Epithelial cell of proximal tubule (primary cell): Measurements from ENCODE around the gene RIOX2. TPM values are rescaled to one million over a fixed set of nuclear protein-coding genes. Genes with fewer than 3 reads are reported as not detected.

Experiments used
- DNase-seq: peaks from one replicate; pipeline ENCODE4 v3.0.0-alpha.2; 2011; ENCODE audit warnings: low read depth
- H3K4me3 ChIP-seq: 2 replicates; pipeline ENCODE4 v1.5.1; 2011; ENCODE audit warnings: low read depth, mild to moderate bottlenecking, low read length
- total RNA-seq: library from RNA; depleted of rRNA; stranded (reverse); fragments of >200 nt; gene quantifications from 2 replicates; pipeline ENCODE4 v1.2.3, GENCODE V29; 2015
- TF ChIP-seq, protein P1 (sequence below): conservative IDR thresholded peaks from 2 replicates; pipeline ENCODE4 v1.5.1; 2012; ENCODE audit warnings: low read depth, mild to moderate bottlenecking, low read length

RIOX2 gene
- total RNA-seq, 1 donor from 2014 or later: 15.6 TPM

DNA sequence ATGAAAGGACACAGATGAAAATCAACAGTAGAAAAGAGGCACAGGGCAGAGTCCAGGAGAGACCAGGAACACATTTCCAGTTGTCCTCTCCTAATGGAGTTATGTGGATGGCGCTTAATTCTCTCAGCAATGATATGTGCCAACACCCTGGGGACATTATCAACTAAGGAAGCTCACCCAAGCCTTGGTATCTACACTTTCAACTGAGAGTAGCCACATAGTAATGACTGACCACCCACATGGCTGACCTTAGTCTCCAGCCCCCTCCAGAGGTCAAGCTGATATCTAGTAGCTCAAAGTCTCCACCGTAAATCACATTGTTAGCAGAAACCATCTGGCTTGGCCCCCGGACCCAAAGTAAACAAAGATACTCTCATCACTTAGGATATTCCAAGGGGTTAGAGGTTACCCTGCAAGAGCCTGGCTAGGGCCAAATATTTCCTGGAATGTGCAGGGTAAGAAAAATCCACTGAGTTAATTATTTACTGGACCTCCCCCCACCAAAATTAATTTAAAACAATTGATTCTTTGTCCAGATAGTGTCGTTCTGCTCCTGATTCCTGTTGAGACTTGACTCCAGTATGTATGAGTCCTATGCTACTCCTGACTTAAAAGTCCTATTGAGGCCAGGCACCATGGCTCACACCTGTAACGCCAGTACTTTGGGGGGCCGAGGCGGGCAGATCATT is 38.1 kb upstream of the RIOX2 start:
- H3K4me3 ChIP-seq: no peak overlapping the region
- TF ChIP-seq, protein P1, sequence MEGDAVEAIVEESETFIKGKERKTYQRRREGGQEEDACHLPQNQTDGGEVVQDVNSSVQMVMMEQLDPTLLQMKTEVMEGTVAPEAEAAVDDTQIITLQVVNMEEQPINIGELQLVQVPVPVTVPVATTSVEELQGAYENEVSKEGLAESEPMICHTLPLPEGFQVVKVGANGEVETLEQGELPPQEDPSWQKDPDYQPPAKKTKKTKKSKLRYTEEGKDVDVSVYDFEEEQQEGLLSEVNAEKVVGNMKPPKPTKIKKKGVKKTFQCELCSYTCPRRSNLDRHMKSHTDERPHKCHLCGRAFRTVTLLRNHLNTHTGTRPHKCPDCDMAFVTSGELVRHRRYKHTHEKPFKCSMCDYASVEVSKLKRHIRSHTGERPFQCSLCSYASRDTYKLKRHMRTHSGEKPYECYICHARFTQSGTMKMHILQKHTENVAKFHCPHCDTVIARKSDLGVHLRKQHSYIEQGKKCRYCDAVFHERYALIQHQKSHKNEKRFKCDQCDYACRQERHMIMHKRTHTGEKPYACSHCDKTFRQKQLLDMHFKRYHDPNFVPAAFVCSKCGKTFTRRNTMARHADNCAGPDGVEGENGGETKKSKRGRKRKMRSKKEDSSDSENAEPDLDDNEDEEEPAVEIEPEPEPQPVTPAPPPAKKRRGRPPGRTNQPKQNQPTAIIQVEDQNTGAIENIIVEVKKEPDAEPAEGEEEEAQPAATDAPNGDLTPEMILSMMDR: no peak
- DNase-seq: no peak

DNA sequence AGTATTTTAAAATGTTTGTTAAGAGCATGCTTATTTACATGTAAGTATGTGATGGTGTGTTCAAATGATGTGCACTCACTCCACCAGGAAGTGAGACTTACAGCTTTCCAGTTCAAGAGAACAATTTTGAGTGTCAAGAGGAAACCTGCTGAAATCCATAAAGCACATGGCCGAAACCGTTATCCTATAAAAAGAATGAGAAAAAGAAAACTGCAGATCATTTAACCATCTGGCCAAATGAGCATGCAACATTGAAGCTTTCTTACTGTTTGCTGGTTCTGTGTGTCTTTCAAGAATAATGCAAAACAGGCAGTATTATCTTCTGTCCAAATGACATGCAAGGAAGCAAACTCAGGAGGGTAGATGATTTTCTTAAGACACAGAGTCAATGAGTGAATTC is 36.6 kb upstream of the RIOX2 start:
- DNase-seq: no peak
- no peak overlapping the region for H3K4me3 ChIP-seq

DNA sequence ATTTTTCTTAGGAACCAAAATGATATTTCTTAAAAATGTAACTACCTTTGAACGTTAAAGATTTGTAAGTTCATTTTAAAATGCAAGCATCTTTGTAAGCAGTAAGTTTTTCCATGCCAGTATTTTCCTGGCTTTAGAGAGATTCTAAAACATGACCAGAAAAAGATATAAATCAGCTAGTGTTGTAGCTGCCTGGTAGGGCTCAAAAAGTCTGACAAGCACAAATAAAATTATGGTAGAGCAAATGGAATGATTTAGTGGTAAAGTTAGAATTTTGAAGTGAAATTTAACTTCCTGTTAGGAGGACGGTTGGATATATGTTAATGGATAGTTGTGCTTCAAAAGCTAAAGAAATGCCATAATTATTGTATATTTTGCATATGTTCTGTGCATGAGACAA is 33.2 kb upstream of the RIOX2 start:
- TF ChIP-seq, protein P1: no peak
- DNase-seq: no peak
- H3K4me3 ChIP-seq: no peak overlapping the region

More for the DNA sequence above, 36.6 kb upstream of the RIOX2 start:
- TF ChIP-seq, protein P1: no peak

DNA sequence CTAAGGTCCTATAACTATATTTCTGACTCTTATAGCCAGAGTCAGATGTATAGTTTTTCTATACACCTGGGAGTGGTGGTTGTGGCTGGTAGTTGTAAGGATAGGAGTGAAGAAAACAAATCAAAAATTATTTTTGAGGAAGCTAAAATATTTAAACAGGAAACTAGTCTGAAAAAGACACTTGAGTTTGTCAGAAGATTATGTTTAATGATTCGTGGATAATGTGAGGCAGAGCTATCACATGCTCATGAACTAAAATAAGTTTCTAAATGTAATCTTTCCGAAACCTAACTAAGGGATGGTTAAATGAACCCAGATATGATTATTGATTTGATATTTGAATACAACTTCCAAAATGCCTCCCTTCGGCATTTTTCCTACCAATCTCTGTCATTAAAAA is 32.5 kb upstream of the RIOX2 start:
- DNase-seq: no peak
- H3K4me3 ChIP-seq: no peak overlapping the region
- TF ChIP-seq, protein P1: no peak

DNA sequence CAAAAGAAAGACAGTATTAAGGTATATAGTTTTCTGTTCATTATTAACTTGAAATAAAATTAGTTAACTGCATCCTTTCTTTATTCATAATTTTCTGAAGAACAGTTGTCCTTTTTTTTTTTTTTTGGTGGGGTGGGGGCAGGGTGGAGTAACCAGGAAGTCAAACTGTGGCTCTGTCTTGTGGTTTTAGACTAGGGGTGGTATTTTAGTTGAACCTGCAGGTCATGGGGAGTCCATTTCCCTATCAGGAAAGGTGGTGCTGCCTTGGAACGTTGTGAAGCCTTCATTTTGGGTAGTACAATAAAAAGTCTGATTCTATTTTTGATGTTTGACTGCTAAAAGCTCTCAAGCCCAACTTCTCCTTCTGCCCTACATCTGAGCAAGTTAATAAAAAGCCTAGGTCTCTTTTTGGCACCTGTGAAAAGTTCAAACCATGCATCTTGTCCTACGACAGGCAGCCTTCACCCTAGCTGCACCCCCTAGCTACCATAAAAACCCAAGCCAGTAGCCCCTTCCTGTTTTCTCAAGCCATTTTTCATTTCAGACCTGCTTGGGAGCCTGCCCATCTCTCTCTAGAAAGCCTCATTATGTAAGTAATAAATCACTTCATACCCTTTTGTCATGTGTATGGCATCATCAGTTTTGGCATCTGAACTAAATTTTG is 31.2 kb upstream of the RIOX2 start:
- no peak for DNase-seq
- TF ChIP-seq, protein P1: no peak
- H3K4me3 ChIP-seq: no peak overlapping the region

DNA sequence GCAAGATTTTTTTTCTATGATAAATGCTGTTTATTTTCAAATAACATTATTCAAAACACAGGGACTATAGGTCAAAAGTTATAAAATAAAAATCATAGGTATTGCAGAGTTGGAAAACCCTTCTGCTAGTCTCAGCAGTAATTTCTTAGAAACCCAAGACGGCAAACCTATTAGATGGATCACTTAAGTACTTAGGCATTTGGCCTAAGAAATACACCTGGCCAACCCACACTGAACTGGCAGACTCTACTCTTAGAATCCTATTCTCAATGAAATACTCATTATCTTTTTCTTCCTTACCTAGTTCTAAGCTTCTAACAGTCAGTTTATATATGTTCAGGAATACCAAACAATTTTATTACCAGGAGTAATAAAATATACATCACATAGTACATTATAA is 30.5 kb upstream of the RIOX2 start:
- no peak overlapping the region for H3K4me3 ChIP-seq
- TF ChIP-seq, protein P1: no peak
- no peak for DNase-seq

DNA sequence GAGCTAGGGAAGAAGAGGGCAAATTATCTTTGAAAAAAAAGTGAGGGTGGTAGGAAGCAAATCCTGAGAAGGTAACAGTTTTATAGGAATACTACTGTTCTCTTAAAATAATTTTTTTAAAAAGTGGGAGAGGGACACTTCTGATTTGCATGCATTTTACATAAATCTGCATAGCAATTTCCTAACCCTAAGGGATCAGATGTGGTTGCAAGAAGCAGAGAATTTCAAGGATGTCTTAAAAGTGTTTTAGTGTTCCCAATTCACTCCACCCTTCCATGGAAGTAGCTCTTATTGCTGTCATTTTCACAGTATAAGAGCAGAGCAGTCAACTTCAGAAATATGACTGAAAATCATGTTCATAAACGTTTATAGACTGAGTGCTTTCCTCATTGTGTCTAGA is 27.8 kb upstream of the RIOX2 start:
- no peak for DNase-seq
- TF ChIP-seq, protein P1: no peak

More for the DNA sequence above, 27.8 kb upstream of the RIOX2 start:
- no peak overlapping the region for H3K4me3 ChIP-seq
